ENCODE data around the gene NOL12. TPM values are rescaled to one million over a fixed set of nuclear protein-coding genes. Genes with fewer than 3 reads are reported as not detected.

The NOL12 gene
- total RNA-seq, 1 experiment from 2014 or later = 32.7 TPM

- BruUV-seq (replicated peaks) = no TSS peak
- Histone ChIP-seq H3K27ac (ENCODE audit: low read length) (no peak overlapping the region), H3K9me3 (ENCODE audit: control insufficient read depth, insufficient read depth, low read depth, low read length) (no peaks in the 10 kb centered on the region), H3K36me3 (ENCODE audit: control insufficient read depth, insufficient read depth, low read length) (no peaks in the 10 kb centered on the region), H3K27me3 (ENCODE audit: control insufficient read depth, insufficient read depth, low read length) (no peaks in the 10 kb centered on the region), H3K4me1 (ENCODE audit: control insufficient read depth, insufficient read depth, low read length) (peaks cover 10% of the 10 kb centered on the region), H3K4me3 (ENCODE audit: low read depth in 2 of 2, low read length in 2 of 2) (no peak overlapping the region)
- in situ Hi-C loops (cut with HindIII; ENCODE audit: low pct_unique_long_range_greater_than_20kb, low sequenced_read_pairs) (no loop called here), intact Hi-C loops (cut with micrococcal nuclease; ENCODE audit: unreplicated experiment) (no loop called here)
- TF ChIP-seq REST (IDR thresholded peaks at IDR 0.05; ENCODE audit: insufficient read depth in 1 of 2, low read depth in 2 of 2, low read length in 1 of 2) (no peak), CTCF (IDR thresholded peaks at IDR 0.05) (no peak), SIN3A (IDR thresholded peaks at IDR 0.05; ENCODE audit: borderline replicate concordance, insufficient read depth, low read depth, low read length) (no peak), POLR2AphosphoS5 (IDR thresholded peaks at IDR 0.05; ENCODE audit: low read depth, low read length) (no peak), TCF7L2 (IDR thresholded peaks at IDR 0.05; ENCODE audit: low read depth, low read length) (no peak)
- DNase-seq (ENCODE audit: low read depth, low spot score) = no peak
- ATAC-seq = no peak
- ChIA-PET POLR2A (no interaction called here), CTCF (no interaction called here)
Observed at GRCh38 chr22:37739035-37739434, 52.9 kb downstream of the NOL12 start.

- no peak for TF ChIP-seq POLR2AphosphoS5 (IDR thresholded peaks at IDR 0.05; ENCODE audit: low read depth, low read length)
- no peak for TF ChIP-seq CTCF (IDR thresholded peaks at IDR 0.05)
- no peak for TF ChIP-seq REST (IDR thresholded peaks at IDR 0.05; ENCODE audit: insufficient read depth in 1 of 2, low read depth in 2 of 2, low read length in 1 of 2)
- no peak for TF ChIP-seq SIN3A (IDR thresholded peaks at IDR 0.05; ENCODE audit: borderline replicate concordance, insufficient read depth, low read depth, low read length)
- no peak for TF ChIP-seq TCF7L2 (IDR thresholded peaks at IDR 0.05; ENCODE audit: low read depth, low read length)
- in situ Hi-C loops (cut with HindIII; ENCODE audit: low pct_unique_long_range_greater_than_20kb, low sequenced_read_pairs) = no loop called here
- no peak overlapping the region for H3K4me3 ChIP-seq (ENCODE audit: low read depth in 2 of 2, low read length in 2 of 2)
- no peaks in the 10 kb centered on the region for H3K9me3 ChIP-seq (ENCODE audit: control insufficient read depth, insufficient read depth, low read depth, low read length)
- H3K36me3 ChIP-seq (ENCODE audit: control insufficient read depth, insufficient read depth, low read length) = no peaks in the 10 kb centered on the region
- ATAC-seq = no peak
- BruUV-seq (replicated peaks) = no TSS peak
- no peaks in the 10 kb centered on the region for H3K27me3 ChIP-seq (ENCODE audit: control insufficient read depth, insufficient read depth, low read length)
- no peak overlapping the region for H3K27ac ChIP-seq (ENCODE audit: low read length)
- intact Hi-C loops (cut with micrococcal nuclease; ENCODE audit: unreplicated experiment) = no loop called here
- POLR2A ChIA-PET = no interaction called here
- CTCF ChIA-PET = no interaction called here
- DNase-seq (ENCODE audit: low read depth, low spot score) = no peak
- H3K4me1 ChIP-seq (ENCODE audit: control insufficient read depth, insufficient read depth, low read length) = peaks cover 11% of the 10 kb centered on the region
Observed at GRCh38 chr22:37739611-37740049, 53.5 kb downstream of the NOL12 start.

Data from Panc1 (cell line).